Fibroblast of gingiva (primary cell): ENCODE data around the gene ETFBKMT.
"Not testable (repeated sequence)": the region's sequence is repeated elsewhere in the genome, so short reads cannot be mapped to it uniquely, and the experiment has no call there.

Experiments used
- DNase-seq: peaks from one replicate; pipeline ENCODE4 v3.0.0-alpha.2; 2011; ENCODE audit warnings: low read depth

The ETFBKMT gene

DNA sequence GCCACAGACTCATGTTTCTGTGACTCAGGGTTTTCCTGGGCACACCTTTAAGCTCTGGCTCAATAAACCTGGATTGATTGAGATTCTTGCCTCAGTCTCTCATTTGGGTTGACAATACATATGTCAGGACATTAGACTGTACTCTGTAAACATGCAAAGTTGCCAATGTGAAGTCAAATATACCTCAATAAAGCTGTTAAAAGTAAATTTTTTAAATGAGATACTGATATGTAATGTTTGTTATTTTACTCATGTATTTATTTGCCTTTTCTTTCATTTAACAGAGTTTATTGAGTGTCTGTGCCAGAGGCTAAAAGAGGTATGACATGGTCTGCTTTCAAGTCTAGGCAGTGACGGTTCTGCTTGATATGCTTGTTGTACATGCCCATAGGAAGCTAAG, 3.7 kb upstream of the ETFBKMT start:
- DNase-seq: no peak

GRCh38 chr12:31658471-31659086, 909 bp upstream of the ETFBKMT start:
- no peak for DNase-seq

- no peak for DNase-seq
These were observed 2.8 kb downstream of the ETFBKMT start for GRCh38 chr12:31662176-31662849.

GRCh38 chr12:31663576-31663975, 4.1 kb downstream of the ETFBKMT start:
- DNase-seq: no peak

GRCh38 chr12:31664038-31664437, 4.5 kb downstream of the ETFBKMT start:
- DNase-seq: no peak

DNA sequence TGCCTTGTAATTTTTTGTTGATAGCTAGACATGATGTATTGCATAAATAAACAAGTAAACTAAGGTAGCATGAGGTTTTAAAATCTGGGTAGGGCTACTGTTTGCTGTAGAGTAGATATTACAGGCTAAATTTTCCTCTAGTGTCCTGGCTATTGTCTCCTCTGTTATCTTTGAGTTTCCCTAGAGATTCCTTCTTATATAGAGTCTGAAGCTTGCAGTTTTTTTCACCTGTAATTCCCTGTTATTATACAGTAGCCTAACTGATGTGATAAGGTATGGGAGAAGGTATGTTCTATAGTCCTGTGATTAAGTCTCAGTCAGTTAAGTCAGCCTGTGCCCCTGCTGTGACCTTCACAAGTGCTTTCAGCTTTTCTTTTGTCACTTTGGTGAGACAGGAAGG, 9.5 kb downstream of the ETFBKMT start:
- DNase-seq: no peak

- DNase-seq: not testable (repeated sequence)
These were observed 10.1 kb downstream of the ETFBKMT start for GRCh38 chr12:31669582-31669981.

DNA sequence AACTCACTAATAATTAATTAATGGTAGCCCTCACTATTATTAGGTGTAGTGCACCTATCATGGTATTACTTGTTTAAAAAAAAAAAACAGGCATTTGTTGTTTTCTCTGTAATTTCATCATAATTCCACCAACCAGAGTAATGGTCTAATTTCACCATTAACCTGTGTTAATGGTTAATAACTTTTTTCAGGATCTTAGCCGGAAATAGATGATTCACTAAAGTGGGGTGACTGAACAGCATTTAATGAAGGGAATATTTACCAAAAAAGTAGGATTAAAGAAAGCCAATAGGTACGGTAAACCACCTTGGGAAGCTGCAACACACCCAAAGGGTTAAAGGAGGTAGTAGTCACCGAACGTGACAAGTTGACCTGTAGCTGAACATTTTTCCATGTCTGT, 13.0 kb downstream of the ETFBKMT start:
- DNase-seq: no peak

- DNase-seq: peak; percentile 78
These were observed 22.9 kb downstream of the ETFBKMT start for GRCh38 chr12:31682136-31682962.

DNA sequence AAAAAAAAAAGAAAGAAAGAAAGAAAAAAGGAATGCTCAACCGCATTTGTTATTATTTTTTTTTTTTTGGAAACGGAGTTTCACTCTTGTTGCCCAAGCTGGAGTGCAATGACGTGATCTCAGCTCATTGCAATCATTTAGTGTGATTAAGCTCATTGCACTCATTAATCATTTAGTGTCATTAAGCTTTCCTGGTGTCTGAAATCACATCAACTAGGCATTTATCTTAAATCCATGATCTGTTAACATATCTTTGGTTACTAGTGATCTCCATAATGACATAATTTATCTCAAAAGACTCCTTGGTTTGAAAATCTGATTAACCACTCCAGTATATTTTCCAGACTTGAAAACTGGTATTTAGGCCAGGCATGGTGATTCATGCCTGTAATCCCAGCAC, 26.3 kb downstream of the ETFBKMT start:
- no peak for DNase-seq

GRCh38 chr12:31687101-31687527, 27.6 kb downstream of the ETFBKMT start:
- no peak for DNase-seq

GRCh38 chr12:31689921-31690320, 30.4 kb downstream of the ETFBKMT start:
- DNase-seq: not testable (repeated sequence)

DNA sequence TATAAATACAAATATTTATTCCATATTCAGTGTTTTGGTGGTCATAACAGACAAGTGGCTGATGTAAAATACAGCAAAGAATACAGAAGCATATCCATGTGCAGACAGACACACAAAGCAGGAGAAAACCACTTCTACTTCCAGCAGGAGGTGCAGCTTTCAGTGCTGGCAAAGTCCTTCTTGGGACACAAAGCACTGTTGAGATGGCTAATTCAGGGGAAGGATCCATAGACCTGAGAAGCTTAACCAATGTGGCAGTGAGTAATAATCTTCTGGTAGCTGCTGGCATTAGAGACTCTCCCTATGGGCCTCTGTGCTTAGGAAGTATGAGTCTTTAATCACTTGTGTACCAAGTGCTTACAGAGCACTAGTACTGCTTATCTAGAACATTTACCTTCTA, 42.6 kb downstream of the ETFBKMT start:
- DNase-seq: peak; percentile 1

GRCh38 chr12:31705621-31706020, 46.1 kb downstream of the ETFBKMT start:
- DNase-seq: no peak

DNA sequence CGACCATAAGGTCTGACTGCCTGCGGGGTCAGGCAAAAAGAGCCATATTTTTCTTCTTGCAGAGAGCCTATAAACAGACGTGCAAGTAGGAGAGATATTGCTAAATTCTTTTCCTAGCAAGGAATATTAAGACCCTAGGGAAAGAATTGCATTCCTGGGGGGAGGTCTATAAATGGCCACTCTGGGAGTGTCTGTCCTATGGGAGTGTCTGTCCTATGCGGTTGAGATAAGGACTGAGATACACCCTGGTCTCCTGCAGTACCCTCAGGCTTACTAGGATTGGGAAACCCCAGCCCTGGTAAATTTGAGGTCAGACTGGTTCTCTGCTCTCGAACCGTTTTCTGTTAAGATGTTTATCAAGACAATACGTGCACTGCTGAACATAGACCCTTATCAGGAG, 48.6 kb downstream of the ETFBKMT start:
- not testable (repeated sequence) for DNase-seq

- DNase-seq: no peak
These were observed 50.7 kb downstream of the ETFBKMT start for GRCh38 chr12:31710021-31710818.

DNA sequence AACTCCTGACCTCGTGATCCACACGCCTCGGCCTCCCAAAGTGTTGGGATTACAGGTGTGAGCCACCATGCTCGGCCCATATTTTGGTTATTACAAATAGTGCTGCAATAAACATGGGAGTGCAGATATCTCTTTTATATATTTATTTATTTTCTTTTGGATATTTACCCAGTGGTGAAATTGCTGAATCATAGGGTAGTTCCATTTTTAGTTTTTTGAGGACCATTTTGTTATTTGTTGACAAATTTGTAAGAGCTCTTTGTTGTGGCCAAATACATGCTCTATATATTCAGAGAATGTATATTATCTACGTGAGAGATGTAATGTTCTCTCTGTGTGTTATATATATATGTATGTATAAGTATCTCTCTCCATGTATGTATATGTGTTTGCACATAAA, 53.4 kb downstream of the ETFBKMT start:
- no peak for DNase-seq

GRCh38 chr12:31714406-31715271, 55.2 kb downstream of the ETFBKMT start:
- no peak for DNase-seq

DNA sequence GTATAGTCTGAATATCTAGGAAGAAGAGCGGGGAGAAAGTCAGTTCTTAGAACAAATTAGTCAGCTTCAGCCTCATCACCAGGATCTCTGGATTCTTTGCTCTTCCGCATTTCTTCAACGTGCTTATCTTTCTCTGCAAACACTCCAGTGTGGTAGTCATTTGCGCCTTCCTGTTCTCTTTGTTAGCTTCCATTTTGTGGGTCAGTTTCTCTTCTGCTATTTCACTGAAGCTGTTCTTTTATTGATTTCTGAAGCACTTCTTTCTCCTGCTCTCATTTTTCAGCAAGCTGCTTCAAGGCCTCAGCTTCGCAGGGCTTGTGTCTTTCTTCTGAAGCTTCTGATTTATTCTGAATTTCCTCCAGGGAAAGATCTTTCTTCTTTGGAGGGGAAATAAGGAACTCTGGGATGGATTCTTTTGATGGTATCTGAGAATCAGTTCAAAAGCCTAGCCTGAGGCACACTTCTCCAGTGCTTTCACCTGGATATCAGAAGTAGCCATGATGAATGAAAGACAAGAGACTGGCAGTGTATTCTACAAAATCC, 55.9 kb downstream of the ETFBKMT start:
- DNase-seq: no peak

GRCh38 chr12:31716998-31717397, 57.5 kb downstream of the ETFBKMT start:
- DNase-seq: not testable (repeated sequence)
